Cardiac septum (tissue), 1 donor: Measurements from ENCODE around the gene TRIM32. TPM values are rescaled to one million over a fixed set of nuclear protein-coding genes. Genes with fewer than 3 reads are reported as not detected.

Experiments
- DNase-seq: peaks from one replicate; pipeline ENCODE4 v3.0.0-alpha.2; 2020; ENCODE audit warnings: low spot score
- intact Hi-C: fragments of 100-400 bp; cut with DNase I; formaldehyde crosslinking; loops from one replicate; pipeline ENCODE4 v1.14.0; 2022
- total RNA-seq: library from RNA; stranded (reverse); fragmentation: NEBNext Ultra II Directional; extraction: Animal tissue kit (Norgen Biotek cat#: 25700); gene quantifications from one replicate; pipeline ENCODE4 v1.2.1, GENCODE V29; 2021
- donor health status: DM: no; HTN: no; CAD: no.

The TRIM32 gene
- total RNA-seq, 1 donor from 2014 or later, result 13.1 TPM

DNA sequence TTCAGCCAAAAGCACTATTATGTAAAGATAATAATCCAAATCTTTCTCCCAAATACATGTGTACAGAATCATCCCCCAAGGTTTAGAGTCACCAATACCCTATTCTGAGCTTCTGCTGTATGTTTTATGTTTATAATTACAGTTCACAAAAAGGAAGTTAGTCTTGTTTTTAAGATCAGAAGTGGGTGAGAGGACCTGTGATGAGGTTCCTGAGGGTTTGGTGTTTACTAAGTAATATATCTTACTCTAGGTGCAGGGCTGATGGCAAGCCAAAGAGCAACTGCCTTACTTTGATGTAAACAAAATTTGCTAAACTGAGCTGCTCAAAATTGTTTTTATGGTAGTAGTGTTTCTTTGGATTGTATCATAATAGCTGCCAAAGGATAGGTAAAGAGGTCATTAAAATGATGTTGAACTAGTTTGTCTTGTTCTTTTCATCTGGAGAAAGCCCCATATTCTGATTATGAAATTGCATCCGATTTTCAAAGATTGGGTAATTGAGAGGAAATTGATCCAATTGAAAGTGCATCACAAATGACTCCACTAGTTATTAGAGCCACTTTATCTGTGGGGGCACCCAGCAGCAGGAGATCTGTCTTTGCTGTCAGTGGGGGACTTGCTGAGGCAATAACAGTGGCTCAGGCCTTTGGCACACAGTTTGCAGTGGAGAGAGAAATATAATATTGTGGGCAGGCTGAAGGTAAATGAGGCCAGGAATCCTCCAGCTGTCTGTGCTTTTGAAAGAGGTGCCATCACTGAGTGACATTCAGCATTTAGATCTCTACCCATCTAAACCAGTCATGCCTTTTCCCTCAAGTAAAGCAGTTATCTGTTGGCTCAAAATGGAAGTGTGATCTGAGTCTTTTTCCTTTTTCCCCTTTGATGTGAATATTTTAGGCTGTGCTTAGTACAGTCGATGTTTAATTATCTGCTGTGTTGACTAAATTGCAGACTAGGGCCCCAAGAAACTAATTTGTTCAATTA is 14.1 kb downstream of the TRIM32 start:
- DNase-seq, result no peak

DNA sequence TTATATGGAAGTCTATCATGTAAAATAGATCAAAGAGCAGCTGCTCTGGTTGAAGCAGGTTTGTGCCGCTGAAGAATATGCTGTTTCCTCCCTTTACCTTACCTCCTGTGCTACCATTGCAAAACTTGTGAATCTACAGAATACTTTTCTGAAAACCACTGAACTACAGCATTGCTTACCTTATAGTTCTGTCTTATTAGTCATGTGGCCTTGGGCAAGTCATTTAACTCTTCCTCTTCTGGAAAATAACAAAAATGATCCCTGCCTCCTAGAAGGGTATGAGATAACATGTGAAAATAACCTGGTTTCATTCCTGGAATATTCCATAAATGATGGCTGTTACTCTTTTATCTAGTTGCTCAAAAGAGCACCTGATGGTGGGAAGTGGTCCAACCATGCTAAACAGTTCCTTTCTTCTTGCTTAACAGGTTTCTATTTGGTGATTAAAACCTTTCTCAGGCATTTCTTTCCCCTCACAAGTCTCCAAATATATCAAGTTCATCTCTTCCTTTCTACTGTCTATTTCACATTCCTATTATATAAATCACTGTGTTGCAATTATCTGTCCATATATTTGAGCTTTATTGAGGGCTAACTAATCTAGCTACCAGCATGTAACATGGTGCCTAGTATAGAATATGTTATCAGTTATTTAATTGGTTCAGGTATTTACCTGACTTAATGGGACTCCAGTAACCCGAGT is 15.0 kb downstream of the TRIM32 start:
- intact Hi-C loops, result no loop called here
- DNase-seq, result no peak

More for the DNA sequence above, 14.1 kb downstream of the TRIM32 start:
- intact Hi-C loops, result no loop called here

DNA sequence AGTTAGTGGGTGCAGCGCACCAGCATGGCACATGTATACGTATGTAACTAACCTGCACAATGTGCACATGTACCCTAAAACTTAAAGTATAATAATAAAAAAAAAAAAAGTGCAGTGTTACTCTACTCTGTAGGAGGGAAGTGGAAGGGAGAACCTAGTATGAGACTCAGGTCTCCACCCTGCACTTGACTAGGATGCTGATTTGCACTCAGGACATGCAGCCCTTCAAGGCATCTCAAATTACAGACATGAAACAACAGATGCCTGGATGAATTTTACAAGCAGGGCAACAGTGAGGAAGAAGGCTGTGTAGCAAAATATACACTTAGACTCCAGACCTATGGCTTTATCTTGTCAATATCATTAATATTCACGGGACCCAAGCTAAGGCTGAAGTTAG is 16.5 kb downstream of the TRIM32 start:
- intact Hi-C loops, result no loop called here
- DNase-seq, result no peak

DNA sequence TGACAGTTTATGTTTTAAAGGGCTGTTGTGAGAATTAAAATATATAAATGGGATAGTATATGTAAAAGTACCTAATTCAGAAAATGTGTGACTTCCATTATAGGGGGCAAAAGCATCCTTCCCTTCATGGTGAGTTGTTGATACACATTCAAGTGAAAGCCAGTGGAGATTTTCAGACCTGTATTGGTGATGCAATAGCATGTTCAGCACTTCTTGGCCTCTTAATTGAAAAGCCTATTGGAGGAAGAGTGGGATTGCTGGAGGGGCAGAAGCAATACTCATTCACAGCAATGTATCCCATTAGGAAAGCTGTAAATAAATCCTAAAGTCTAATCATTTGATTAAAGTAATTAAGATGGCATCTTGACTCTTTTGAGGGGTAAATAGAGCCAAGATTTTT is 17.4 kb downstream of the TRIM32 start:
- DNase-seq, result no peak
- intact Hi-C loops, result no loop called here

DNA sequence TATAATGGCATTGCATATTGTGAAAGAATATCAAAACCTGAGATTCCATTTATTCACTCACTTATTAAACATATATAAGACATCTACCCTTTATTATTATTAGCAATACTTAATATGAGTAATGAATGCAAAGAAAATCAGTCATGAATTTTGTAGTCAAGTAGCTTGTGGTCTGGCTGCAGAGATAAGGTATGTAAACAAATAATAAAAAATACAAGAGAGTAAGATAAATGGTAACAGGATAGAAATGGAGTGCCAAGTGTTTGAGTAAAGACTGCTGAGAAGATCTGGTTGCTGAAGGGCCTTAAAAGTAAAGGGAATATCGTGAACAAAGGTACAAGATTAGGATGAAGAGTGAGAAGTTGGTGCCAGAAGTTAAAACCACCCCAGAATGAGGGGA is 18.4 kb downstream of the TRIM32 start:
- intact Hi-C loops, result no loop called here

DNA sequence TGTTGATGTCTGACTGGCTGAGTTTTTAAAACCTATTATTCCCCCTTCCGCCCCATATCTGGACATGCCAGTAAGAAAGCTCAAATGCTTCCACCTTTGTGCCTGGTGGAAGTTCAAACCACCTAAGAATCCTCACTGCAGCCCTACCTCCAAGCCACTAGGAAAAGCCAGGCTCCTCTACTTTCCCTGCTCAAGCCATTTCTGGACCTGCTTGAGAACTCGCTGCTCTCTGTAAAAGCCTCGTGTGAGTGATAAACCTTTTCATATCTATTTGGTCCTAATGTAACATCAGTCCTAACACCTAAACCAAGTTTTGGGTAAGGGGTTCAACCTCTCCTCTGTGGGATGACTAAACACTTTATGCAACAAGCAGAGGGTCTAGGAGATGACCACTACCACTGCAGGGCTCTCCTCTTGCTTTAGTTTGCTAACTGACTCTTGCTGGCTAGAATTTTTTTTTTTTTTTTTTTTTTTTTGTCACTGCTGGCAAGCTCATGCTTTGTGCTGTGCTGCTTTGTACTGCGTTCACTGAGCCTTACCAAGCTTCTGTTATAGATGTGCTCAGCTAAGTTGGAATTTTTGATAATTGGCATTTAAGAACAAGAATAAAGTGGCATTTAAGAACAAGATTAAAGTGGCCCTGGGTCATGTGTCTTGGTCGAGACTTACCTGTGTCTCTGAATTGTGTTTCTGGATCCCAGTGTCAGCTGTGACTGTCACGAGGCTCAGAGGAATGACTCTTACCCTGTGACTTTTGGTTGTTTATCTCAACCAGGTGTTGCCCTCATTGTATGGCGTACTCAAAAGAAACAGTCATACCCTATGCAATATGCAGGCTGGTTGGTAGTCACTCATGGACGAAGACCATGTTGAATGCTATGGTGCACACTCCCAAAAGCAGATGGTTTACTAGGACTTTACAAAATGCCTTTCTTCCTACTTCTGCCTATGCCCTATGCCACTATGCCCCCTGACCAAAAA is 19.5 kb downstream of the TRIM32 start:
- no peak for DNase-seq
- intact Hi-C loops, result no loop called here

More for the DNA sequence above, 18.4 kb downstream of the TRIM32 start:
- no peak for DNase-seq

DNA sequence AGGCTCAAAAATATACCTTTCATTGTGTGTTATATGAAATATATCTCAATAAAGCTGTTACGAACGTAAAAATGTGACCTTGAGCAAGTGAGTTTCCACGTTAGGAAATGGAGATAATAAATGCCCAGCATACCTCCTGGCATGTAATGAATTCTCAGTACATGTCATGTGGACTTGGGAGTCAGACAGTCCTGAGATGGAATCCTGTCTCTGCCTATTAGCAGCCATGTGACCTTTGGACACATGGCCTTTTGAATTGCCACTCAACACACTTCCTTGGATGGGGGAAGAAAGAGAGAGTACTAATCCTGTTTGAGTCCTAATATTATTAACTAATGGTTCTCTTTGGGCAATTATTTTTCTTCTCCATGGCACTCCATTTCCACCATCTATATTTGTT is 25.7 kb downstream of the TRIM32 start:
- intact Hi-C loops, result no loop called here
- DNase-seq, result no peak

DNA sequence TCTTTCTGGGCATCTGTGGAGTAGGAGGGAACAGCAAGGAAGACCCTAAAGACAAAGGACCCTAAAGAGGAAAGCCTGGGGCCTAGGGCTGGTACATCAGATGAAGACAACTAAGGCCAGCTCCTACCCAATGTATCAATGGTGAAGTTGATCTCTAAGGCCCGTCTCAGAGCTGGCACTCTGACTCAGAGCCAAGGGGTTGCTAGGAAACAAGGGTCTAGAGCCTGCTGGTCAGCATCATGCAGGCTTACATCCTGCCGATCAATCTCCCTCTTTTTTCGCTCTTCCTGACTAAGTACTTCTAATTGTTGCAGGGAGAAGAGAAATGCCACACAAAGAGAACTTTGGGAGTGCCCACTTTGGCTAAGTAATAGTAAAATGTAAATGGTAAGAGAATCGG is 26.2 kb downstream of the TRIM32 start:
- no peak for DNase-seq
- intact Hi-C loops, result no loop called here

DNA sequence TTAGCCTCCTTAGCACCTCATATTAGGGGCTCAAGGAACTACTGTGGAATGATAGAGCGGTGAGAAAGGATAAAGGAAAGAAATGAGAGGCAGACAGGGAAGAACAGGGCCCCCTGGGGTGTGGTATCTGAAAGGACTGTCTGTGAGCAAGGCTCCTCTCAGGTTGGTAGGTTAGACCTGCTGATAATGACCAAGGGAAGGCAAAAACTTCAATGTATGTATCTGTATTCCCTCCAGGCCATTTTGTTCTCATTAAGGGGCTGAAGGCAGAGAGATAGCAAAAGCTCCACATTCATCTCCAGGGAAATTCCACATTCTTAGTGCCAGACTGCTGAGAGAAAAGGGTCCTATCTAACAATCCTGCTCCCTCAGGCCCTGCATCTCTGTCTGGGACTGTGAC is 28.6 kb downstream of the TRIM32 start:
- no peak for DNase-seq
- intact Hi-C loops, result no loop called here

DNA sequence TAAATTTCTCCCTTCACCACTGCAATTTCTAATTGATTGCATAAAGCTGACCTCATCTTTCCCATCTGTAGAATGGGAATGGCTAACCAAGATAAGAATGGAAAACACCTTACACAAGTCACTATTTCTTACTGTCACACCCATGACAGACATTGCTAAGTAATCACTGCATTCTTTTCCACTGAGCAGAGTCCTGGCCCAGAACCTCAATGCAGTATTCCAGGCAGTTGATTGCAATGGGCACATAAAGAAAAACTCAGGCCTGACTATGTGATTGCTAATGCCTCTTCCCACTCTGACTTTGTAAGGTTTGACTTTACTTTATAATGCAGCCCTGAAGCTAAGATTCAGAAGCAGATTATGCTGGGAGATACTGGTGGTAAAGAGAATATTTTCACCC is 29.3 kb downstream of the TRIM32 start:
- DNase-seq, result no peak
- intact Hi-C loops, result no loop called here

DNA sequence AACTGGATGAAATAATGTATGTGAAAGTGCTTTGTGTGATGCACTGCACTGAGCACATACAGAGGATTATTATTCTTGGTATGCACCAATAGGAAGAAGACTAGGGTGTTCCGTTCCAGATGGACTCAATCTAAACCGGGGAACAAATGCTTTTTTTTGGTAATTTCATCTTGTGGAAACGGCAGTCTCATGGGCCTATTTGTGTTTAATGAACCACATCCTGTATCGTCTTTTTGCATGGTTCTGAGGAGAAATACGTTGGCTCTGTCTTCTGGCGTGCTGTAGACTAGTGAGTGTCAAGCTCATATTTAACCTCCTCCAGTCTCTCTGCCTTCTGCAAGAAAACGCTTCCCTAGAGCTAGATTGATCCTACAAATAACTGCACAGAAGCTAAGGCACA is 30.0 kb downstream of the TRIM32 start:
- DNase-seq, result no peak
- intact Hi-C loops, result no loop called here

DNA sequence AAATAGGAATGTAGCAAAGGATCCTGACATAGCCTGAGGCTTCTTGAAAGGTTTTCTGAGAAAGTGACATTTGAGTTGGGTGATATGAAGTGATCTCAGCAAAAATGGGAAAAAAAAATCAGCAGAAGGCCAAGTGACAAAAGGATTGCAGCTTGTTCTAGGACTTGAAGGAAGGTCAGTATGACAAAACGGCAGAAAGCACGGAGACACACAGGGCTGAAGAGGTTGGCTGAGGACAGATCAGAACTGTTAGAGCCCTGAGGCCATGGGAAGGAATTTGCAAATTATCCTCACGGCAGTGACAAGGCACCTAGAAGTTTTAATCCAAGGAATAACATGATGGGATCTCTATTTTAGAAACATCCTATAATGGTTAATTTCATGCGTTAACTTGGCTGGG is 31.0 kb downstream of the TRIM32 start:
- no peak for DNase-seq
- intact Hi-C loops, result no loop called here

DNA sequence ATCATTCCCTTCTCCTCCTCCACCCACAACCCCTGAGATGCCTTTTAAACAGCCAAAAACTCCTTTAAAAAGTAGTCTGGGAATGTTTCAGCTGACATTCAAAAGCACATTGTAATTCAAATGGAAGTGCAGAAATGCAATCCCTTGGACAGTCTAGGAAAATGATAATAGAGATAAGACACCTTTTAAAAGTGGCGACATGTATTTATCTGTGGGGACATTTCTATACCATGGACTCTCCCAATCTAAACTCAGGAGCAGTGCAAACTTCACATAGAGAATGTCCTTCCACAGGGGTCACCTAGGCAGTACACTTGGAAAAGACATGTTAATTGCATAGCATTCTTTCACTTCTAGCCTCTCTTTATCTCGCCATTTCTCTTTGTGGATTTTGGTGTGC is 33.0 kb downstream of the TRIM32 start:
- intact Hi-C loops, result no loop called here
- DNase-seq, result no peak

DNA sequence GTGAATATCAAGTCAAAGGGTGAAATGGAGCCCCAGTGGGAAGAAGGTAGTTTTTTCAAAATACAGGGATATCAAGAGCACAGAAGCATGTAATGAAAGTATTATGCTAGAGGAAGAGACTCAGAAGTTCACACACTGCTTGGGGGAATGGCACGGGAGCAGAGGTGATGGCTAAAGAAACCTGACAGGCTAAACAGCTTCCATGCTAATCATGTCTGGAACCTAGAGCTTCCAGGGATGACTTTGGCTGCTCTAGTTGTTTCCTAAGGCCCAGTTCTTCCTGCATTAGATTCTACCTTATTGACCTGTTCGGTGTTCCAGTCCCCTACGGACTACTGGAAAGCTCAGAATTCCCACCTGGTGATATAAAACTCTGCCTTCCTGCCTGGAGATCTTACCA is 34.3 kb downstream of the TRIM32 start:
- intact Hi-C loops, result no loop called here
- no peak for DNase-seq

DNA sequence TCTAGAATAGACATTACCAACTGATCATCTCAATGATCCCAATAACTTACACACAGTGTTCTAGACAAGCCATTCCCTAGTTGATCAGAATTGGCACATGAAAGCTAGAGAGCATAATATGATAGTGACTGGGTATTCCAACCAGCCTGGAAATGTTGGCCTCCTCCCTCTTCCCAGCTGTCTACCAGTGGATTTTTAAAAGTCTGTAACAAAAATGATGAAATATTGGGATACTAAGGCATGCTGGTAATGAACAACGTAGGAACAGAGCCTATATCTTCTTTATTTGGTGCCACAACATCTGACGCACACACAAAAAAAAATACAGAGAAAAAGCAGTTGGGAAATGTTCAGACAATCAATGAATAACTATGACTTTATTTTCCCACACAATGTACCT is 34.8 kb downstream of the TRIM32 start:
- no peak for DNase-seq

DNA sequence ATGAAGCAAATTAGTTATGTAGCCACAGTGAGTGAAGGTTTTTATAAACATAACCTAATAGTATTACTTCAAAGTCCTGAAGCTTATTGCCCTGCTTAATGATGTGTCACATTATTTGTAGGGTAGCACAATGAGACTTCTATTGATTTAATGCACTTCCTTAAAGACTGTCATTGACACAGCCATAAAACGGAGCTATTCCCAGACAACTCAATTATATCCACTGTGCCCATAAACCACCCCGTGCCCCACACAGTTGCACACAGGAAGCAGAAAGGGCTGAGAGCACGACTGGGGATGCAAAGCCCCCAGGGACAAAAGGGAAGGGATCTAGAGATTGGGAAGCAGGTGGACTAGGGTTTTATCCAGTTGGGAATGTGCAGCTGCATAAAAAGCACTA is 37.0 kb downstream of the TRIM32 start:
- intact Hi-C loops, result no loop called here
- no peak for DNase-seq

More for the DNA sequence above, 34.8 kb downstream of the TRIM32 start:
- intact Hi-C loops, result no loop called here

DNA sequence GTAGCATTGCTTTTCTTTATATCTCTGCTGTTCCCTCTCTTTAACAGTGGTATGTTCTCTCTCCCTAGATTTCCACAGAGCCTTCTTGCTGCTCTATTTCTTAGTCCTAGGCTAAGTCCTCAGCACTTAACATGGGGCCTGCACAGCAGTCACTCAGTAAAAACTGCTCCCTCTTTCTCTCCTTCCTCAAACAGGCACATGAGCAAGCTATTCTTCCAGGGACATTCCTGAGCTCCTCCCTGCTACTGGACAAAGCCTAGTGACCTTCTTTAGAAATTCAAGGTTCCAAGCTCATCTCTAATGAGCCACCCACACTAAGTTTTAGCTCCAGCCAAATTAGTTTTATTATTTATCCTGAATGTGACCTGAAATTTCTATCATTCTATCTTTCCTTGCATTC is 39.5 kb downstream of the TRIM32 start:
- no peak for DNase-seq
- intact Hi-C loops, result no loop called here

DNA sequence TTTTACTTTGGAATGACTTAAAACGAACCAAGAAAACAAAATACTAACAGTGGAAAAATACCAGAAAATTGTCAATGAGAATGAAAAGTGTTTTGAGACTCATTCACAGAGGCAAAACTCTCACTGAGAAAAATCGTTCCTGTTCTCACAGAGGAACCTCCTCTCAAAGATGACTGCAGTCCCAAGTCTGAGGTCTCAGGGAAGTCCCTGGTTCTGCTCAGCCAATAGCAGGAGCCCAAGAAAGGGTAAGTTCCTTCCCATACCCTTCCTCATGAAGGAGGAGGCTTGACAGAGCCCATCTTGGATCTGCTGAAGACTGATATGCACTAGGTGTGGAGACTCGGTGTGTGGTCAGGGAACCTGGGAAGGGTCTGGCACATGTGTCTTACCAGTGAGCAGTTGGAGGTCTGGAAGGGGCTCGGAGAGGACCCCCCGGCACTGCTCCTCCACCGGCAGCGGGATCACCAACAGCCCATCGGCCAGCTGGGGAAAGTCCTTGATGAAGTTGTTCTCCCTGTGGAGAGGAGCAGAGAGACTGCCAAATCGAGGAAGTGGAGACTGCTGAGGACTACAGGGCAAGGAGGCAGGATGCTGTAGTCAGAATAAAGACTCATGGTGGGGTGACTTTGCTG is 46.0 kb downstream of the TRIM32 start:
- intact Hi-C loops, result no loop called here
- DNase-seq, result no peak
